ENCODE measurements around the gene ANKRD40CL.

GRCh38 chr17:50721194-50722010 lies 45.9 kb downstream of the ANKRD40CL start:
- TF ChIP-seq CTCF (optimal IDR thresholded peaks at IDR 0.05 in 1 of 3, IDR thresholded peaks at IDR 0.05 in 1 of 3, conservative IDR thresholded peaks at IDR 0.05 in 1 of 3; ENCODE audit: extremely low read depth in 1 of 3, insufficient read depth in 2 of 3, low read length in 3 of 3) (no peak), EZH2 (IDR thresholded peaks at IDR 0.05; ENCODE audit: low read length) (no peak)
